ENCODE measurements around the gene TRIM51.
"Not testable (repeated sequence)": the region's sequence is repeated elsewhere in the genome, so short reads cannot be mapped to it uniquely, and the experiment has no call there.

The TRIM51 gene

GRCh38 chr11:55882997-55883396, at the start of gene TRIM51:
TSS of gene TRIM51 (plus strand) at chr11:55883297. CDS start at chr11:55885429, 2,132 bp downstream.
- H3K4me3 ChIP-seq (ENCODE audit: low read depth in 1 of 2, low read length in 2 of 2); H3K9me3 ChIP-seq (ENCODE audit: low read length); H3K27ac ChIP-seq (ENCODE audit: low read depth, low read length); H3K36me3 ChIP-seq (ENCODE audit: insufficient read depth, low read length); H3K9ac ChIP-seq (ENCODE audit: low read length); H3K27me3 ChIP-seq (ENCODE audit: control insufficient read depth in 1 of 2, insufficient read depth in 2 of 2, low read length in 2 of 2); H3K4me1 ChIP-seq (ENCODE audit: insufficient read depth, low read length): not testable (repeated sequence)

GRCh38 chr11:55838452-55838851, 44.6 kb upstream of the TRIM51 start, which contains the start of gene OR5D16:
TSS of gene OR5D16 (plus strand) at chr11:55838752. CDS start at chr11:55838752, 0 bp downstream.
- no peaks in the 10 kb centered on the region for H3K9me3 ChIP-seq (ENCODE audit: low read length)
- no peak within 1 kb of the TSS for H3K27ac ChIP-seq (ENCODE audit: low read depth, low read length)
- no peaks in the 10 kb centered on the region for H3K4me1 ChIP-seq (ENCODE audit: insufficient read depth, low read length)
- no peaks in the 10 kb centered on the region for H3K36me3 ChIP-seq (ENCODE audit: insufficient read depth, low read length)
- H3K4me3 ChIP-seq (ENCODE audit: low read depth in 1 of 2, low read length in 2 of 2) = no peak within 1 kb of the TSS
- no peak within 1 kb of the TSS for H3K9ac ChIP-seq (ENCODE audit: low read length)
- no peaks in the 10 kb centered on the region for H3K27me3 ChIP-seq (ENCODE audit: control insufficient read depth in 1 of 2, insufficient read depth in 2 of 2, low read length in 2 of 2)

GRCh38 chr11:55847453-55847852, 35.6 kb upstream of the TRIM51 start:
- Histone ChIP-seq H3K9ac (ENCODE audit: low read length) (no peak overlapping the region), H3K27ac (ENCODE audit: low read depth, low read length) (no peak overlapping the region), H3K4me3 (ENCODE audit: low read depth in 1 of 2, low read length in 2 of 2) (no peak overlapping the region), H3K9me3 (ENCODE audit: low read length) (no peaks in the 10 kb centered on the region), H3K36me3 (ENCODE audit: insufficient read depth, low read length) (no peaks in the 10 kb centered on the region), H3K4me1 (ENCODE audit: insufficient read depth, low read length) (no peaks in the 10 kb centered on the region), H3K27me3 (ENCODE audit: control insufficient read depth in 1 of 2, insufficient read depth in 2 of 2, low read length in 2 of 2) (no peaks in the 10 kb centered on the region)

- Histone ChIP-seq H3K4me3 (ENCODE audit: low read depth in 1 of 2, low read length in 2 of 2) (no peak overlapping the region), H3K27me3 (ENCODE audit: control insufficient read depth in 1 of 2, insufficient read depth in 2 of 2, low read length in 2 of 2) (no peaks in the 10 kb centered on the region), H3K27ac (ENCODE audit: low read depth, low read length) (no peak overlapping the region), H3K9me3 (ENCODE audit: low read length) (no peaks in the 10 kb centered on the region), H3K4me1 (ENCODE audit: insufficient read depth, low read length) (no peaks in the 10 kb centered on the region), H3K36me3 (ENCODE audit: insufficient read depth, low read length) (no peaks in the 10 kb centered on the region), H3K9ac (ENCODE audit: low read length) (no peak overlapping the region)
Measured at GRCh38 chr11:55849037-55849436, 34.1 kb upstream of the TRIM51 start.

GRCh38 chr11:55852141-55852540, 31.0 kb upstream of the TRIM51 start:
- Histone ChIP-seq H3K4me3 (ENCODE audit: low read depth in 1 of 2, low read length in 2 of 2) (no peak overlapping the region), H3K36me3 (ENCODE audit: insufficient read depth, low read length) (no peaks in the 10 kb centered on the region), H3K4me1 (ENCODE audit: insufficient read depth, low read length) (no peaks in the 10 kb centered on the region), H3K9me3 (ENCODE audit: low read length) (no peaks in the 10 kb centered on the region), H3K27ac (ENCODE audit: low read depth, low read length) (no peak overlapping the region), H3K9ac (ENCODE audit: low read length) (no peak overlapping the region), H3K27me3 (ENCODE audit: control insufficient read depth in 1 of 2, insufficient read depth in 2 of 2, low read length in 2 of 2) (no peaks in the 10 kb centered on the region)

GRCh38 chr11:55854704-55855103, 28.4 kb upstream of the TRIM51 start:
- H3K36me3 ChIP-seq (ENCODE audit: insufficient read depth, low read length) = no peaks in the 10 kb centered on the region
- no peaks in the 10 kb centered on the region for H3K27me3 ChIP-seq (ENCODE audit: control insufficient read depth in 1 of 2, insufficient read depth in 2 of 2, low read length in 2 of 2)
- no peak overlapping the region for H3K9ac ChIP-seq (ENCODE audit: low read length)
- no peaks in the 10 kb centered on the region for H3K9me3 ChIP-seq (ENCODE audit: low read length)
- H3K4me3 ChIP-seq (ENCODE audit: low read depth in 1 of 2, low read length in 2 of 2) = no peak overlapping the region
- no peaks in the 10 kb centered on the region for H3K4me1 ChIP-seq (ENCODE audit: insufficient read depth, low read length)
- H3K27ac ChIP-seq (ENCODE audit: low read depth, low read length) = no peak overlapping the region

GRCh38 chr11:55867354-55867753, 15.7 kb upstream of the TRIM51 start:
- not testable (repeated sequence) for H3K9me3 ChIP-seq (ENCODE audit: low read length); H3K27me3 ChIP-seq (ENCODE audit: control insufficient read depth in 1 of 2, insufficient read depth in 2 of 2, low read length in 2 of 2); H3K36me3 ChIP-seq (ENCODE audit: insufficient read depth, low read length)

GRCh38 chr11:55872731-55873130, 10.4 kb upstream of the TRIM51 start:
- H3K36me3 ChIP-seq (ENCODE audit: insufficient read depth, low read length); H3K9me3 ChIP-seq (ENCODE audit: low read length); H3K4me3 ChIP-seq (ENCODE audit: low read depth in 1 of 2, low read length in 2 of 2); H3K27me3 ChIP-seq (ENCODE audit: control insufficient read depth in 1 of 2, insufficient read depth in 2 of 2, low read length in 2 of 2); H3K9ac ChIP-seq (ENCODE audit: low read length); H3K27ac ChIP-seq (ENCODE audit: low read depth, low read length); H3K4me1 ChIP-seq (ENCODE audit: insufficient read depth, low read length): not testable (repeated sequence)

More at GRCh38 chr11:55867354-55867753, 15.7 kb upstream of the TRIM51 start:
- not testable (repeated sequence) for H3K9ac ChIP-seq (ENCODE audit: low read length); H3K27ac ChIP-seq (ENCODE audit: low read depth, low read length); H3K4me3 ChIP-seq (ENCODE audit: low read depth in 1 of 2, low read length in 2 of 2); H3K4me1 ChIP-seq (ENCODE audit: insufficient read depth, low read length)

- H3K27me3 ChIP-seq (ENCODE audit: control insufficient read depth in 1 of 2, insufficient read depth in 2 of 2, low read length in 2 of 2); H3K9ac ChIP-seq (ENCODE audit: low read length); H3K27ac ChIP-seq (ENCODE audit: low read depth, low read length); H3K4me1 ChIP-seq (ENCODE audit: insufficient read depth, low read length); H3K4me3 ChIP-seq (ENCODE audit: low read depth in 1 of 2, low read length in 2 of 2); H3K9me3 ChIP-seq (ENCODE audit: low read length); H3K36me3 ChIP-seq (ENCODE audit: insufficient read depth, low read length): not testable (repeated sequence)
Measured at GRCh38 chr11:55873146-55873545, 10.0 kb upstream of the TRIM51 start.

- H3K27ac ChIP-seq (ENCODE audit: low read depth, low read length); H3K4me3 ChIP-seq (ENCODE audit: low read depth in 1 of 2, low read length in 2 of 2); H3K4me1 ChIP-seq (ENCODE audit: insufficient read depth, low read length); H3K27me3 ChIP-seq (ENCODE audit: control insufficient read depth in 1 of 2, insufficient read depth in 2 of 2, low read length in 2 of 2); H3K36me3 ChIP-seq (ENCODE audit: insufficient read depth, low read length); H3K9ac ChIP-seq (ENCODE audit: low read length); H3K9me3 ChIP-seq (ENCODE audit: low read length): not testable (repeated sequence)
Measured at GRCh38 chr11:55884995-55885394, 1.9 kb downstream of the TRIM51 start.

- H3K27me3 ChIP-seq (ENCODE audit: control insufficient read depth in 1 of 2, insufficient read depth in 2 of 2, low read length in 2 of 2); H3K4me3 ChIP-seq (ENCODE audit: low read depth in 1 of 2, low read length in 2 of 2); H3K27ac ChIP-seq (ENCODE audit: low read depth, low read length); H3K9ac ChIP-seq (ENCODE audit: low read length); H3K9me3 ChIP-seq (ENCODE audit: low read length); H3K4me1 ChIP-seq (ENCODE audit: insufficient read depth, low read length); H3K36me3 ChIP-seq (ENCODE audit: insufficient read depth, low read length): not testable (repeated sequence)
Measured at GRCh38 chr11:55885481-55885880, 2.4 kb downstream of the TRIM51 start.

GRCh38 chr11:55895216-55895615, 12.1 kb downstream of the TRIM51 start:
- Histone ChIP-seq H3K36me3 (ENCODE audit: insufficient read depth, low read length) (no peaks in the 10 kb centered on the region), H3K4me3 (ENCODE audit: low read depth in 1 of 2, low read length in 2 of 2) (no peak overlapping the region), H3K4me1 (ENCODE audit: insufficient read depth, low read length) (no peaks in the 10 kb centered on the region), H3K27me3 (ENCODE audit: control insufficient read depth in 1 of 2, insufficient read depth in 2 of 2, low read length in 2 of 2) (no peaks in the 10 kb centered on the region), H3K27ac (ENCODE audit: low read depth, low read length) (no peak overlapping the region), H3K9ac (ENCODE audit: low read length) (no peak overlapping the region), H3K9me3 (ENCODE audit: low read length) (no peaks in the 10 kb centered on the region)
